OCI-LY7 (cell line): ENCODE data around the gene HYAL1.
A peak's percentile ranks its signal among the peaks of the same experiment; 100 is the strongest.

ENCODE experiments used
- CTCF ChIP-seq: fragments of 200-600 bp; sonication (generic); conservative IDR thresholded peaks from 2 replicates; pipeline ENCODE4 v1.5.1; 2014; ENCODE audit warnings: mild to moderate bottlenecking, antibody characterized with exemption, low read length, moderate library complexity, mixed read lengths
- EZH2phosphoT487 ChIP-seq: fragments of 200-600 bp; sonication (generic); IDR thresholded peaks from 2 replicates; pipeline ENCODE4 v1.6.1; 2018; ENCODE audit warnings: low read depth, borderline replicate concordance, mild to moderate bottlenecking, mixed run types, antibody characterized with exemption, low read length, moderate library complexity, mixed read lengths

GRCh38 chr3:50256978-50257890 lies 46.1 kb downstream of the HYAL1 start:
- peak; percentile 85 for TF ChIP-seq CTCF
- TF ChIP-seq EZH2phosphoT487: no peak
